Choroid plexus epithelial cell (primary cell): ENCODE results near the gene DCAF6.
"Not testable (repeated sequence)": the region's sequence is repeated elsewhere in the genome, so short reads cannot be mapped to it uniquely, and the experiment has no call there.

Experiments used
- DNase-seq: peaks from one replicate; pipeline ENCODE4 v3.0.0-alpha.2; 2010; ENCODE audit warnings: low read depth
- H3K4me3 ChIP-seq: 2 replicates; pipeline ENCODE4 v1.5.1; 2011; ENCODE audit warnings: low read depth, mild to moderate bottlenecking, control low read depth, low read length, moderate library complexity
- TF ChIP-seq, protein P1 (sequence below): conservative IDR thresholded peaks from 2 replicates; pipeline ENCODE4 v1.5.1; 2011; ENCODE audit warnings: low read depth, mild to moderate bottlenecking, control low read depth, inconsistent platforms, low read length, moderate library complexity

Gene DCAF6

DNA sequence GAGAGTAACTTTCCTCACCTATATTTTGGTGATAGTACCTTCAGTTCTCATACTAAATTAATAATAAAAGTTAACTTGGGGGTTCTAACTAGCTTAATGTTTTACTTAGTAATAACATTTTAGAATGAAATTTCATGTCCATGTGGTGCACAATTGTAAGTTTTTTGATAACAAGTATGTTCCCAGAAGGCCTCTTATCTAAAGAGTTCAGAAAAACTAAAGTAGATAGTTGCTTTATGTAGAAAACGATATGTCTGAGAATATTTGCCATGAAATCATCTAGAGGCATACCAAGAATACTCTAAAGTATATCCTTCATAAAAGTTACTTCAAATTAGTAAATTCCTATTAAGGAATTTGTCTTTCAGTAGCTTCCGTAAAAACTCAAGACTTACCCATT, 12.4 kb upstream of the DCAF6 start:
- no peak overlapping the region for H3K4me3 ChIP-seq
- TF ChIP-seq, protein P1, sequence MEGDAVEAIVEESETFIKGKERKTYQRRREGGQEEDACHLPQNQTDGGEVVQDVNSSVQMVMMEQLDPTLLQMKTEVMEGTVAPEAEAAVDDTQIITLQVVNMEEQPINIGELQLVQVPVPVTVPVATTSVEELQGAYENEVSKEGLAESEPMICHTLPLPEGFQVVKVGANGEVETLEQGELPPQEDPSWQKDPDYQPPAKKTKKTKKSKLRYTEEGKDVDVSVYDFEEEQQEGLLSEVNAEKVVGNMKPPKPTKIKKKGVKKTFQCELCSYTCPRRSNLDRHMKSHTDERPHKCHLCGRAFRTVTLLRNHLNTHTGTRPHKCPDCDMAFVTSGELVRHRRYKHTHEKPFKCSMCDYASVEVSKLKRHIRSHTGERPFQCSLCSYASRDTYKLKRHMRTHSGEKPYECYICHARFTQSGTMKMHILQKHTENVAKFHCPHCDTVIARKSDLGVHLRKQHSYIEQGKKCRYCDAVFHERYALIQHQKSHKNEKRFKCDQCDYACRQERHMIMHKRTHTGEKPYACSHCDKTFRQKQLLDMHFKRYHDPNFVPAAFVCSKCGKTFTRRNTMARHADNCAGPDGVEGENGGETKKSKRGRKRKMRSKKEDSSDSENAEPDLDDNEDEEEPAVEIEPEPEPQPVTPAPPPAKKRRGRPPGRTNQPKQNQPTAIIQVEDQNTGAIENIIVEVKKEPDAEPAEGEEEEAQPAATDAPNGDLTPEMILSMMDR = no peak
- DNase-seq = no peak

DNA sequence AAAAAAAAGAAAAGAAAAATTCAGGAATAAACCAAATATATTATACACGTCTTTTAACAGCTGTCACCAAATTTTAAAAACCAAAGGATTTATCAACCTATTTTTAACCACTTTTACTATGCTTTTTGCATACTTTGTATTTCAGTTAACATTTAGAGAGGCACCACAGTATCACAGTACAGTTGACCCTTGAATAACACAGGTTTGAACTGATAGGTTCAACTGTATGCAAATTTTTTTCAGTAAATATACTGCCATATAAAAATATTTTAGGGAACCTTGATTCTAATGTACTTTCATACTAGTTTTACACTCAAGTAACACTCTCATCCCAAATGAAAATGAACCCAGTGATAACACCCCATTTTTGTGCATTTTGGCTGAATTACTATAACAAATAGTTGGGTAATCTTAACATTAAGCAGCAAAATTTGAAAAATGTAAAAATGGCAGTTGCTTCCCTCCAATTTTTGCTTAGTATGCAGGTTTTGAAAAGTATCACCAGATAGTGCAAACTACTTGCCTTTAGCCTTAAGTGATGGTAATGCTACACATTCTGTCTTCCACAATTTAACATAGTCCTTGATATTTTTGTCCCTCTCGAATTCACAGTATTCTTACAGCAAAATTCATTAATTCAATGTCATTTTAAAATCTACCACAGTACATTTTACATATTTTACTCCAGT, 11.8 kb upstream of the DCAF6 start:
- TF ChIP-seq, protein P1 = no peak
- H3K4me3 ChIP-seq = no peak overlapping the region
- no peak for DNase-seq

DNA sequence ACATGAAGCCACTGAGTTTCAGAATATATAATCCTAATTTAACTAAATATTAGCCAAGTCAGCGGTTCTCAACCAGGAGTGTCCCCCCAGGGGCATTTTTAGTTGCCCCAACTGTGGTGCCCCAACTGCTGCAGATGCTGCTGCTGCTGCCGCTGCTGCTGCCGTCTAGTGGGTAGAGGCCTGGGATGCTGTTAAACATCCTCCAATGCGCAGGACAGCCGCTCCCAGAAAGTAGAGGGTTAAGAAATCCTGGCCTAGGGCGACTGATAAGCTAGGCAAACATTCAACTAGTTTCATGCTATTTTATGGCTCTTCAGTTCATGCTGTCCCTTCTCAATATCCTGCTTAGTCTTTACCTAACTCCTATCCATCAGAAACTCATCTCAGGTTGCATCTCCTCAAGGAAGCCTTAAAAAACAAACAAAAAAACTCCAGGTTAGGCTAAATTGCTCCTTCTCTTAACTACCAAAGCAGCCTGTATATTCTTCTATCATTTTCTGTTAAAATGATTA, 9.9 kb upstream of the DCAF6 start:
- TF ChIP-seq, protein P1 = peak; percentile 6
- no peak overlapping the region for H3K4me3 ChIP-seq
- no peak for DNase-seq

DNA sequence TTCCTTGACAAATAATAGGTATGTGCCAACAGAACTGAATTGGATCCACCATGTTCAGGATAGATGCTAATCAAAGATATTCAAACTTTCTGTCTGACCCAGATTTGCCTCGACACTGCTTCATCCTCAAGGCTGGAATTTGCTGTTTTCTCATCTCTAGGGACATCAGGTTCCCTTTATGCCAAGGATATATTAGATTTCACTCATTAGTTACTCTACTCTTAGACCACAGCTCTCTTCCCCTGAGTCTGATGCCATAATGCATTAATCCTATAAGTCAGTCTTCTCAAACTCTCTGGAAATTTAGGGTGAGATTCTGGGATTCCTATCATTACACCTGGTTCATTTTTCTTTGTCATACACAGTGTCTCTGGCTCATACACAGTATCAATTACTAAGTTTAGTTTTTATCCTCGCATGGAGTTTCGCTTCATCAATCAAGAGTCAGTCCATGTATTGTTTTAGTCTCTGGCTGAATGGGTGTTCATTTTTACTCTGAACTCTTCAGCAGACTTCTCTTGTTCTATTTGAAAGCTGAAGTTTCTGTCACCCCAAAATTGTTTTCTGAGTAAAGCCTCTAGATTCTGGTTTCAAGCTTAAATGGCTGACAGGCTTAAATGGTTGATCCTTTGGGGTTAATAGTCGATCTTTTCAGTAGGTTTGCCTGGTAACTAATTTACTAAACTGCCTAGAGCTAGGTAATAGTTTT, 9.3 kb upstream of the DCAF6 start:
- DNase-seq = no peak
- TF ChIP-seq, protein P1 = no peak
- no peak overlapping the region for H3K4me3 ChIP-seq

DNA sequence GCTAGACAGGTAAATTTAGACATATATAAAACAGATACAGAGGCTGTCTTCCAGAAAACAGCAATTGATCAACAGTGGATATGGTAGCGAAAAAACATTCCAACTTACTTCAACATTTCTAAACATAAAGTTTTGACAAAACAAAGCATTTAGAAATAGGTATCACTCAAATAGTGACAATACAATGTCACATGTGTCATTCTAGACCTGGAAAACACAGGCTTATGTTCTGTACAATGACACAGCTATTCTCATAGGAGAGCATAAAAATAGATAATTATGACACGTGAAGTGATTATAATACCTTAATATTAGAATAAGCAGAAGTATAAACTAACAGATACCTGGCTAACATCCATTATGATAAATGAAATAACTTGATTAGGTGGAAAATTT, 8.0 kb upstream of the DCAF6 start:
- H3K4me3 ChIP-seq = no peak overlapping the region
- no peak for DNase-seq
- TF ChIP-seq, protein P1 = no peak

DNA sequence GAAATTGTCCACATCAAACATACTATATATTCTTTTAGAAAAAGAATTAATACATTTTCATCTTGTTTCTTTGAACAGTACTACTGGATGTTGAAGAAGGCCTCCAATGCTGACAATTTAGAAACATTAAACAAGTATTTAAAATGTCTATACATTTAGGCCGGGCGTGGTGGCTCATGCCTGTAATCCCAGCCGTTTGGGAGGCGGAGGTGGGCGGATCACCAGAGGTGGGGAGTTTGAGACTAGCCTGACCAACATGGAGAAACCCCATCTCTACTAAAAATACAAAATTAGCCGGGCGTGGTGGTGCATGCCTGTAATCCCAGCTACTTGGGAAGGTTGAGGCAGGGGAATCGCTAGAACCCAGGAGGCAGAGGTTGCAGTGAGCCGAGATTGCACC, 7.6 kb upstream of the DCAF6 start:
- not testable (repeated sequence) for DNase-seq, H3K4me3 ChIP-seq

DNA sequence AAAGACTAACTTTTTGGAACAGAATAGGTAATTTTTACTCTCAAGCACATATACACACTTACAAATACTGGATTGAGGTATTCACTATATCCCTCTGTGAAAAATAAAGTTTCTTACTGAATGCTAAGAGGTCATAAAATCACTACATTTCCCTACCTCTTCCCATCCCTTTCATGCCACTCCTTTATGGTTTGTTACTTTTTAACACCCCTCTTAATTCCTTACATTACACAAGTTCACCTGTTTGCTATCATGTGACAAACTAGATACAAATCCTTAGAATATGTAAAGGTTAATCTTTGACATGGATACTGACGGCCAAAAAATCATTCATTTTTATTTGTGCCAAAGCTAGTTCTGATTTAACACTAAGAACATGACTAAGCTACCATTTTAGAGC, 6.8 kb upstream of the DCAF6 start:
- no peak overlapping the region for H3K4me3 ChIP-seq
- TF ChIP-seq, protein P1 = no peak
- DNase-seq = no peak
